Endothelial cell of umbilical vein (primary cell): ENCODE data around the gene TBX22. TPM values are rescaled to one million over a fixed set of nuclear protein-coding genes. Genes with fewer than 3 reads are reported as not detected.

Experiments used
- Bru-seq: library from RNA; stranded (reverse); fragments of 400-500 nt; gene quantifications from one replicate; lab custom pipeline; 2021; lab: Mats Ljungman, UMichigan
- BruChase-seq, 2 experiments: library from RNA; stranded (reverse); fragments of 400-500 nt; gene quantifications; one replicate each; lab custom pipeline; 2021; lab: Mats Ljungman, UMichigan
- BruUV-seq: library from RNA; stranded (reverse); fragments of 400-500 nt; replicated peaks from 2 replicates; lab custom pipeline; 2021; lab: Mats Ljungman, UMichigan
- CTCF ChIA-PET: fragments of 300-600, 350-600 bp; sonication (Branson Sonifier 250); formaldehyde crosslinking; loops from one replicate; lab custom pipeline; 2021; ENCODE audit warnings: antibody characterized with exemption, inconsistent platforms; lab: Charles Lee
- POLR2A ChIA-PET: fragments of 300-600, 350-600 bp; sonication (Branson Sonifier 250); formaldehyde crosslinking; loops from one replicate; lab custom pipeline; 2021; ENCODE audit warnings: antibody characterized with exemption, inconsistent platforms; lab: Charles Lee
- DNase-seq: peaks from one replicate; pipeline ENCODE4 v3.0.0-alpha.2; 2011; ENCODE audit warnings: low read depth, low spot score
- FAIRE-seq: peaks from 2 replicates; lab custom pipeline; 2011; peaks lifted over from hg19 to GRCh38; lab: Jason Lieb, UNC
- H2AFZ ChIP-seq: 2 replicates; pipeline ENCODE4 v1.6.0; 2012; ENCODE audit warnings: low read depth, low read length, control low read depth, inconsistent platforms
- H3K27ac ChIP-seq: 2 replicates; pipeline ENCODE4 v1.5.1; 2011; ENCODE audit warnings: low read depth, mild to moderate bottlenecking, control low read depth, low read length, moderate library complexity; ENCODE audit not compliant: insufficient read depth
- H3K27me3 ChIP-seq, 2 experiments: 2 replicates each; pipeline versions ENCODE4 v1.6.0 to v1.6.1; 2011; ENCODE audit warnings: low read length in 2 of 2, mixed read lengths in 1 of 2; ENCODE audit not compliant: control insufficient read depth in 2 of 2, insufficient read depth in 2 of 2
- H3K36me3 ChIP-seq, 2 experiments: 2 replicates in 1 of 2; 3 replicates in 1 of 2; pipeline ENCODE4 v1.5.1; 2011; ENCODE audit warnings: low read length in 2 of 2, mild to moderate bottlenecking in 1 of 2, moderate library complexity in 1 of 2; ENCODE audit not compliant: control insufficient read depth in 2 of 2, insufficient read depth in 2 of 2; ENCODE audit errors: extremely low read depth in 1 of 2
- H3K4me1 ChIP-seq: 3 replicates; pipeline ENCODE4 v1.5.1; 2011; ENCODE audit warnings: mild to moderate bottlenecking, low read length; ENCODE audit not compliant: control insufficient read depth, insufficient read depth; ENCODE audit errors: extremely low read depth
- H3K4me2 ChIP-seq: 2 replicates; pipeline ENCODE4 v1.6.1; 2011; ENCODE audit warnings: low read length, control low read depth, mixed read lengths; ENCODE audit not compliant: insufficient read depth
- H3K4me3 ChIP-seq, 3 experiments: fragments of 200-600 bp in 1 of 3; sonication (generic), shearing (Covaris generic) in 1 of 3; replicated peaks in 1 of 3; 2 replicates each; pipeline ENCODE4 v1.5.1; 2011 to 2016; ENCODE audit warnings: control low read depth in 3 of 3, low read length in 3 of 3, mild to moderate bottlenecking in 2 of 3, inconsistent platforms in 1 of 3, low read depth in 1 of 3, moderate library complexity in 1 of 3; ENCODE audit not compliant: insufficient read depth in 1 of 3
- H3K79me2 ChIP-seq: 2 replicates; pipeline ENCODE4 v1.6.0; 2012; ENCODE audit warnings: low read length, inconsistent platforms; ENCODE audit not compliant: control insufficient read depth, insufficient read depth
- H3K9ac ChIP-seq: replicated peaks from 2 replicates; pipeline ENCODE3; 2011; ENCODE audit warnings: low read length, control low read depth; ENCODE audit not compliant: insufficient read depth; ENCODE audit errors: extremely low read depth
- H3K9me1 ChIP-seq: replicated peaks from 3 replicates; pipeline ENCODE4 v1.6.0; 2011; ENCODE audit warnings: mild to moderate bottlenecking, low read length; ENCODE audit not compliant: control insufficient read depth, insufficient read depth; ENCODE audit errors: extremely low read depth
- H3K9me3 ChIP-seq: replicated peaks from 2 replicates; pipeline ENCODE4 v1.5.1; 2012; ENCODE audit warnings: low read length, inconsistent platforms; ENCODE audit not compliant: control insufficient read depth, insufficient read depth
- H4K20me1 ChIP-seq: replicated peaks from 2 replicates; pipeline ENCODE3; 2011; ENCODE audit warnings: mild to moderate bottlenecking, low read length; ENCODE audit not compliant: control insufficient read depth, insufficient read depth; ENCODE audit errors: extremely low read depth
- EZH2 ChIP-seq: IDR thresholded peaks from 2 replicates; pipeline ENCODE4 v1.6.1; 2012; ENCODE audit warnings: borderline replicate concordance, low read depth, mild to moderate bottlenecking, moderate library complexity, low read length, inconsistent platforms; ENCODE audit not compliant: severe bottlenecking
- GATA2 ChIP-seq: IDR thresholded peaks from 2 replicates; pipeline ENCODE4 v1.7.0; 2011; ENCODE audit warnings: low read depth, mild to moderate bottlenecking, moderate library complexity, mixed read lengths, low read length; ENCODE audit not compliant: insufficient read length, insufficient read depth
- JUN ChIP-seq: IDR thresholded peaks from 2 replicates; pipeline ENCODE4 v1.6.1; 2011; ENCODE audit warnings: borderline replicate concordance, low read depth; ENCODE audit not compliant: insufficient read length, insufficient read depth
- MYC ChIP-seq: IDR thresholded peaks from one replicate; pipeline ENCODE4 v1.6.1; 2011; ENCODE audit warnings: mild to moderate bottlenecking, low read depth, low read length
- POLR2A ChIP-seq: IDR thresholded peaks from 2 replicates; pipeline ENCODE4 v1.6.1; 2012; ENCODE audit warnings: low read depth, mild to moderate bottlenecking, control low read depth, low read length
- dilution Hi-C: fragments of 300-500 bp; cut with MboI; formaldehyde crosslinking; loops from one replicate; pipeline ENCODE4 v1.15.0; 2019; ENCODE audit warnings: low sequenced_read_pairs; ENCODE audit not compliant: extremely low pct_ligation_motif_present
- intact Hi-C: fragments of 100-400 bp; cut with micrococcal nuclease; formaldehyde crosslinking; loops from one replicate; pipeline ENCODE4 v1.10.0; 2022
- long read RNA-seq: library from polyadenylated mRNA; stranded (forward); transcript quantifications from one replicate; pipeline ENCODE4 v2.0.0, GENCODE V29; 2021
- polyA minus RNA-seq, 3 experiments: library from RNA; depleted of rRNA, polyadenylated mRNA; stranded (reverse); fragments of >200 nt; gene quantifications; 1 replicate in 1 of 3; 2 replicates in 2 of 3; pipeline ENCODE4 v1.2.3, GENCODE V29; 2011
- polyA plus RNA-seq, 4 experiments: library from polyadenylated mRNA; depleted of rRNA in 3 of 4; stranded (reverse) in 3 of 4; unstranded in 1 of 4; fragments of >200 nt; gene quantifications; 2 replicates each; pipeline versions ENCODE4 v1.2.1 to v1.2.3, GENCODE V29; 2011 to 2012; ENCODE audit warnings: missing spikeins in 1 of 4
- total RNA-seq: library from RNA; stranded (reverse); gene quantifications from 2 replicates; pipeline ENCODE4 v1.2.3, GENCODE V29; 2021
- TF ChIP-seq, protein P1 (sequence below): IDR thresholded peaks from 2 replicates; pipeline ENCODE4 v1.6.1; 2011; ENCODE audit not compliant: insufficient read depth, insufficient read length

The TBX22 gene
- total RNA-seq (not detected in 2 replicates), polyA plus RNA-seq (not detected in 2 replicates), polyA minus RNA-seq (not detected in 2 replicates), Bru-seq, nascent RNA (not detected), BruChase-seq, experiment 1, labeled RNA remaining after a 6-hour chase (not detected), BruChase-seq, experiment 2, labeled RNA remaining after a 2-hour chase (not detected)
- polyA plus RNA-seq (2011; cell fraction: cytosol; rRNA removed), result not detected in 2 replicates
- polyA plus RNA-seq (2011; cell fraction: nucleus; rRNA removed), result not detected in 2 replicates
- not detected in 2 replicates for polyA plus RNA-seq (2012)
- polyA minus RNA-seq (2011; cell fraction: cytosol; rRNA and poly(A)+ RNA removed), result not detected
- polyA minus RNA-seq (2011; cell fraction: nucleus; rRNA and poly(A)+ RNA removed), result not detected in 2 replicates
- long read RNA-seq, result 0 reads

- DNase-seq (no peak), FAIRE-seq (no peak)
- TF ChIP-seq GATA2, result no peak
- TF ChIP-seq, protein P1, sequence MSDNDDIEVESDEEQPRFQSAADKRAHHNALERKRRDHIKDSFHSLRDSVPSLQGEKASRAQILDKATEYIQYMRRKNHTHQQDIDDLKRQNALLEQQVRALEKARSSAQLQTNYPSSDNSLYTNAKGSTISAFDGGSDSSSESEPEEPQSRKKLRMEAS, result no peak
- no peak for TF ChIP-seq EZH2
- TF ChIP-seq MYC, result no peak
- no peak for TF ChIP-seq POLR2A
- no peak for TF ChIP-seq JUN
- no peaks in the 10 kb centered on the region for H3K9me1 ChIP-seq
- H3K27me3 ChIP-seq, result no peaks in the 10 kb centered on the region
- H3K79me2 ChIP-seq, result no peaks in the 10 kb centered on the region
- POLR2A ChIA-PET, result no interaction called here
- no peaks in the 10 kb centered on the region for H3K36me3 ChIP-seq
- H2AFZ ChIP-seq, result no peak within 1 kb of the TSS
- no peak within 1 kb of the TSS for H3K27ac ChIP-seq
- CTCF ChIA-PET, result no interaction called here
- no peaks in the 10 kb centered on the region for H3K9me3 ChIP-seq
- intact Hi-C loops, result no loop called here
- H3K4me1 ChIP-seq, result no peaks in the 10 kb centered on the region
- H3K9ac ChIP-seq, result no peak within 1 kb of the TSS
- no peak within 1 kb of the TSS for H3K4me2 ChIP-seq
- dilution Hi-C loops, result no loop called here
- no peak within 1 kb of the TSS for H3K4me3 ChIP-seq
- no TSS peak for BruUV-seq
- no peaks in the 10 kb centered on the region for H4K20me1 ChIP-seq
These were observed at the start of gene TBX22 for GRCh38 chrX:80014141-80014940. Gene TBX22, plus strand, starts transcription at chrX:80014753. Its CDS starts 7,517 bp downstream, at chrX:80022270.
